Right lobe of liver (tissue), 6 donors: ENCODE results near the gene DSG3. TPM values are rescaled to one million over a fixed set of nuclear protein-coding genes. Genes with fewer than 3 reads are reported as not detected.

Experiments
- ATAC-seq, 4 donors: fragments of 200-7000 bp; cut with Tn5 transposase; one replicate each; pipeline ENCODE4 v1.9.1; 2020; ENCODE audit warnings: mild to moderate bottlenecking in 4 of 4, moderate library complexity in 4 of 4
- DNase-seq, 3 donors: peaks; one replicate each; pipeline ENCODE4 v3.0.0-alpha.2; 2020
- H3K27ac ChIP-seq, 3 donors: fragments of 200-600 bp; one replicate each; pipeline ENCODE4 v1.8.0; 2022
- H3K27me3 ChIP-seq, 2 donors: fragments of 200-600 bp; one replicate each; pipeline ENCODE4 v1.8.0; 2022
- H3K36me3 ChIP-seq, 4 donors: fragments of 200-600 bp; sonication (generic) in 1 of 4; one replicate each; pipeline versions ENCODE4 v1.5.1 to v1.8.0; 2017 to 2022; ENCODE audit warnings: control low read depth in 1 of 4
- H3K4me1 ChIP-seq, 4 donors: fragments of 200-600 bp; sonication (generic) in 1 of 4; one replicate each; pipeline versions ENCODE4 v1.5.1 to v1.8.0; 2017 to 2022; ENCODE audit warnings: control low read depth in 1 of 4
- H3K4me3 ChIP-seq, 3 donors: fragments of 200-600 bp; one replicate each; pipeline ENCODE4 v1.8.0; 2022
- H3K9me3 ChIP-seq, 4 donors: fragments of 200-600 bp; sonication (generic) in 1 of 4; one replicate each; pipeline versions ENCODE4 v1.5.1 to v1.8.0; 2017 to 2022; ENCODE audit warnings: control low read depth in 1 of 4
- CTCF ChIP-seq, 4 donors: fragments of 200-600 bp in 3 of 4; fragments of 450-650 bp in 1 of 4; IDR thresholded peaks; one replicate each; pipeline versions ENCODE4 v1.5.1 to v1.8.0; 2016 to 2022; ENCODE audit warnings: antibody characterized with exemption in 4 of 4, mild to moderate bottlenecking in 2 of 4
- POLR2A ChIP-seq: fragments of 450-650 bp; IDR thresholded peaks from one replicate; pipeline ENCODE4 v1.6.1; 2017; ENCODE audit warnings: antibody characterized with exemption, mild to moderate bottlenecking
- WGBS: methylation state at CpG from one replicate; pipeline ENCODE4 v1.1.6; 2018; ENCODE audit warnings: low coverage, low lambda C conversion rate; ENCODE audit not compliant: insufficient coverage; ENCODE audit errors: missing lambda C conversion rate; 5-methylcytosine and 5-hydroxymethylcytosine counted together
- intact Hi-C, 2 donors: fragments of 100-400 bp; cut with DNase I; formaldehyde crosslinking; loops; one replicate each; pipeline versions ENCODE4 v1.11.2 to v1.14.1; 2022
- total RNA-seq, 6 experiments: library from RNA; depleted of rRNA in 2 of 6; stranded (reverse); fragments of >200 nt in 2 of 6; fragmentation: NEBNext Ultra II Directional in 3 of 6; extraction: Animal tissue kit (Norgen Biotek cat#: 25700) in 3 of 6; gene quantifications; one replicate each; pipeline versions ENCODE4 v1.1.0 to v1.2.4, GENCODE V29; 2016 to 2023
- donor health status: DM: no; HTN: yes; CAD: no.
- donor health status: DM: no; HTN: no; CAD: no.
- donor health status: DM: no; HTN: no; CAD: no.
- donor health status: DM: no; HTN: yes; CAD: no.
- donor health status: DM: no; HTN: yes; CAD: no.

The DSG3 gene
- total RNA-seq, 6 experiments from 2014 or later = 0.09 TPM; not detected in 5

GRCh38 chr18:31426871-31427406 lies 20.6 kb upstream of the DSG3 start:
- intact Hi-C loops = no loop called here
- WGBS = 67% methylated on average over 5 of the region's 5 CpGs
- DNase-seq (no peak), ATAC-seq (no peak)
- H3K4me3 ChIP-seq = no peak overlapping the region
- no peaks in the 10 kb centered on the region for H3K9me3 ChIP-seq
- TF ChIP-seq POLR2A = no peak
- no peak for TF ChIP-seq CTCF (IDR thresholded peaks at IDR 0.05)
- no peaks in the 10 kb centered on the region for H3K27me3 ChIP-seq
- no peaks in the 10 kb centered on the region for H3K4me1 ChIP-seq
- no peak overlapping the region for H3K27ac ChIP-seq
- H3K36me3 ChIP-seq = no peaks in the 10 kb centered on the region

- Histone ChIP-seq H3K4me1 (no peaks in the 10 kb centered on the region), H3K36me3 (no peaks in the 10 kb centered on the region), H3K4me3 (no peak overlapping the region), H3K27me3 (no peaks in the 10 kb centered on the region), H3K9me3 (no peaks in the 10 kb centered on the region), H3K27ac (no peak overlapping the region)
- DNase-seq (no peak), ATAC-seq (no peak)
- no peak for TF ChIP-seq POLR2A
- no peak for TF ChIP-seq CTCF (IDR thresholded peaks at IDR 0.05)
- WGBS = 92% methylated on average over 1 of the region's 1 CpG
- intact Hi-C loops = no loop called here
These were observed 19.3 kb upstream of the DSG3 start for GRCh38 chr18:31428211-31428610.

GRCh38 chr18:31429623-31430022 lies 17.9 kb upstream of the DSG3 start:
- intact Hi-C loops = no loop called here
- ATAC-seq (no peak), DNase-seq (no peak)
- no peak overlapping the region for H3K27ac ChIP-seq
- no peaks in the 10 kb centered on the region for H3K9me3 ChIP-seq
- H3K4me1 ChIP-seq = no peaks in the 10 kb centered on the region
- H3K36me3 ChIP-seq = no peaks in the 10 kb centered on the region
- H3K4me3 ChIP-seq = no peak overlapping the region
- WGBS = 57% methylated on average over 2 of the region's 2 CpGs
- H3K27me3 ChIP-seq = no peaks in the 10 kb centered on the region
- TF ChIP-seq POLR2A (no peak), CTCF (IDR thresholded peaks at IDR 0.05) (no peak)

GRCh38 chr18:31430072-31430471 lies 17.5 kb upstream of the DSG3 start:
- H3K9me3 ChIP-seq = no peaks in the 10 kb centered on the region
- no peak for DNase-seq
- H3K27ac ChIP-seq = no peak overlapping the region
- intact Hi-C loops = no loop called here
- no peak for TF ChIP-seq CTCF (IDR thresholded peaks at IDR 0.05)
- TF ChIP-seq POLR2A = no peak
- H3K4me1 ChIP-seq = no peaks in the 10 kb centered on the region
- H3K4me3 ChIP-seq = no peak overlapping the region
- no peaks in the 10 kb centered on the region for H3K36me3 ChIP-seq
- no peak for ATAC-seq
- 73% methylated on average over 4 of the region's 4 CpGs for WGBS
- no peaks in the 10 kb centered on the region for H3K27me3 ChIP-seq

GRCh38 chr18:31430554-31430953 lies 17.0 kb upstream of the DSG3 start:
- Histone ChIP-seq H3K4me1 (no peaks in the 10 kb centered on the region), H3K9me3 (no peaks in the 10 kb centered on the region), H3K27ac (no peak overlapping the region), H3K27me3 (no peaks in the 10 kb centered on the region), H3K36me3 (no peaks in the 10 kb centered on the region), H3K4me3 (no peak overlapping the region)
- 44% methylated on average over 1 of the region's 1 CpG for WGBS
- intact Hi-C loops = no loop called here
- DNase-seq (no peak), ATAC-seq (no peak)
- no peak for TF ChIP-seq POLR2A
- TF ChIP-seq CTCF (IDR thresholded peaks at IDR 0.05) = no peak
